Activated T-helper 9 cell treated with anti-CD3 and anti-CD28 coated beads, Interleukin-2, amount 50 U/mL, for 16 hours (primary cell): ENCODE data around the gene CHAMP1.
"Not testable (repeated sequence)": the region's sequence is repeated elsewhere in the genome, so short reads cannot be mapped to it uniquely, and the experiment has no call there.

ENCODE experiments used
- DNase-seq: peaks from one replicate; pipeline ENCODE4 v3.0.0-alpha.2; 2020; ENCODE audit warnings: low read depth

Gene CHAMP1

GRCh38 chr13:114299604-114300305 is 14.5 kb upstream of the CHAMP1 start:
- no peak for DNase-seq

GRCh38 chr13:114303700-114304327 is 10.5 kb upstream of the CHAMP1 start:
- DNase-seq, result no peak

GRCh38 chr13:114304346-114305034 is 9.8 kb upstream of the CHAMP1 start:
- no peak for DNase-seq

- DNase-seq, result no peak
These were observed 5.2 kb upstream of the CHAMP1 start for GRCh38 chr13:114309086-114309485.

- no peak for DNase-seq
These were observed 4.4 kb upstream of the CHAMP1 start for GRCh38 chr13:114309806-114310410.

GRCh38 chr13:114310956-114311355 is 3.3 kb upstream of the CHAMP1 start:
- DNase-seq, result no peak

- no peak for DNase-seq
These were observed 2.9 kb upstream of the CHAMP1 start for GRCh38 chr13:114311387-114311786.

GRCh38 chr13:114311908-114312307 is 2.4 kb upstream of the CHAMP1 start:
- DNase-seq, result no peak

- DNase-seq, result no peak
These were observed 1.0 kb upstream of the CHAMP1 start for GRCh38 chr13:114313061-114313860.

- no peak for DNase-seq
These were observed 927 bp downstream of the CHAMP1 start for GRCh38 chr13:114315074-114315785.

- DNase-seq, result no peak
These were observed 4.3 kb downstream of the CHAMP1 start for GRCh38 chr13:114318624-114319023.

- no peak for DNase-seq
These were observed 5.2 kb downstream of the CHAMP1 start for GRCh38 chr13:114319441-114319913.

GRCh38 chr13:114320065-114320464 is 5.8 kb downstream of the CHAMP1 start:
- DNase-seq, result no peak

- DNase-seq, result no peak
These were observed 7.0 kb downstream of the CHAMP1 start for GRCh38 chr13:114321256-114321655.

- no peak for DNase-seq
These were observed 9.0 kb downstream of the CHAMP1 start for GRCh38 chr13:114323349-114323748.

- no peak for DNase-seq
These were observed 10.0 kb downstream of the CHAMP1 start for GRCh38 chr13:114324334-114324733.

- DNase-seq, result no peak
These were observed 11.4 kb downstream of the CHAMP1 start for GRCh38 chr13:114325729-114326128.

GRCh38 chr13:114328034-114328433 is 13.7 kb downstream of the CHAMP1 start:
- DNase-seq, result no peak

GRCh38 chr13:114328595-114328994 is 14.3 kb downstream of the CHAMP1 start:
- no peak for DNase-seq

- no peak for DNase-seq
These were observed 15.8 kb downstream of the CHAMP1 start for GRCh38 chr13:114330086-114330485.

- DNase-seq, result not testable (repeated sequence)
These were observed 19.6 kb downstream of the CHAMP1 start for GRCh38 chr13:114333881-114334280.
